Gastroesophageal sphincter (tissue), 4 donors: ENCODE results near the gene REPS1. TPM values are rescaled to one million over a fixed set of nuclear protein-coding genes. Genes with fewer than 3 reads are reported as not detected.
A peak's percentile ranks its signal among the peaks of the same experiment; 100 is the strongest.

Experiments used
- ATAC-seq: fragments of 150-250 bp; one replicate; pipeline ENCODE4 v1.9.1; 2016; ENCODE audit warnings: mild to moderate bottlenecking, moderate library complexity
- H3K27ac ChIP-seq, 4 donors: fragments of 200-600 bp; sonication (generic) in 3 of 4; 1 replicate in 3 of 4; 2 replicates in 1 of 4; pipeline ENCODE4 v1.5.1; 2016 to 2019
- H3K27me3 ChIP-seq: fragments of 200-600 bp; sonication (generic); one replicate; pipeline ENCODE4 v1.5.1; 2019
- H3K36me3 ChIP-seq, 2 donors: fragments of 200-600 bp; sonication (generic); one replicate each; pipeline ENCODE4 v1.5.1; 2019; ENCODE audit warnings: control low read depth in 1 of 2
- H3K4me1 ChIP-seq, 3 donors: fragments of 200-600 bp; sonication (generic); 1 replicate in 2 of 3; 2 replicates in 1 of 3; pipeline ENCODE4 v1.5.1; 2016 to 2019; ENCODE audit warnings: control low read depth in 2 of 3
- H3K4me3 ChIP-seq, 2 donors: fragments of 200-600 bp; sonication (generic); one replicate each; pipeline ENCODE4 v1.5.1; 2019; ENCODE audit warnings: mild to moderate bottlenecking in 1 of 2, moderate library complexity in 1 of 2
- H3K9me3 ChIP-seq, 3 donors: fragments of 200-600 bp; sonication (generic); one replicate each; pipeline ENCODE4 v1.5.1; 2017 to 2019; ENCODE audit warnings: control low read depth in 2 of 3
- EP300 ChIP-seq: sonication (generic); formaldehyde crosslinking; IDR thresholded peaks from one replicate; pipeline ENCODE4 v1.6.1; 2017; ENCODE audit warnings: antibody characterized with exemption, mild to moderate bottlenecking
- POLR2A ChIP-seq, 2 donors: fragments of 450-650 bp; IDR thresholded peaks; one replicate each; pipeline ENCODE4 v1.6.1; 2017; ENCODE audit warnings: antibody characterized with exemption in 2 of 2, mild to moderate bottlenecking in 2 of 2, moderate library complexity in 1 of 2
- POLR2AphosphoS5 ChIP-seq: sonication (generic); formaldehyde crosslinking; IDR thresholded peaks from one replicate; pipeline ENCODE4 v1.6.1; 2017; ENCODE audit warnings: antibody characterized with exemption
- WGBS, 2 donors: methylation state at CpG; one replicate each; pipeline ENCODE4 v1.1.5; 2018; ENCODE audit warnings: low coverage in 1 of 2; 5-methylcytosine and 5-hydroxymethylcytosine counted together
- total RNA-seq, 4 donors: library from RNA; depleted of rRNA; stranded (reverse); fragments of >200 nt; gene quantifications; one replicate each; pipeline ENCODE4 v1.1.0, GENCODE V29; 2016
- TF ChIP-seq, protein P1 (sequence below), 4 experiments: fragments of 200-600 bp in 2 of 4; fragments of 450-650 bp in 2 of 4; sonication (generic) in 1 of 4; IDR thresholded peaks; one replicate each; pipeline ENCODE4 v1.5.1; 2017 to 2019; ENCODE audit warnings: antibody characterized with exemption in 4 of 4, mild to moderate bottlenecking in 2 of 4, moderate library complexity in 2 of 4

REPS1 gene
- total RNA-seq, 4 donors from 2014 or later = 26.7 to 42.6 (median 29.3) TPM

DNA sequence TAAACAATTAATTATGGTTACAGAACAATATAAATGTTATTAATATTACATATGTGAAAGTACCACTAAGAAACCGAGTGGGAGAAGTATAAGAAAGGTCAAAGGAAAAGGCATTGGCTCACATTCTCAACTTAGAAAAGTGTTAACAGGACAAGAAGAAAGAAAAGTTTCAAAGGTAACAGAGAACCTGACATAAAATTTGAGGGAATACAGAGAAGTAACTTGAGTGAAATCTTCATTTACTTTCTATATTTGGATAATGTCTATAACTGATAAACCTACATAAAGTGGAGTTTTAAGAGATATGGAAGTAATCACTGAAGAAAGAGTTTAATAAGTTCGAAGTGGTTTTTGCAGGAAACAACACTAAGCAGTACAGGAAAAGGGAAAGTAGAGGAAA, 30.1 kb downstream of the REPS1 start:
- Histone ChIP-seq H3K27ac (peak overlapping the region in 2 of 4 donors; percentile 11 to 36), H3K36me3 (no peaks in the 10 kb centered on the region), H3K4me3 (no peak overlapping the region), H3K4me1 (peaks cover 0 to 23% (median 0%) of the 10 kb centered on the region in 3 donors), H3K27me3 (no peaks in the 10 kb centered on the region), H3K9me3 (no peaks in the 10 kb centered on the region)
- WGBS, 2 donors = 29 to 46% methylated on average over 2 of the region's 2 CpGs
- ATAC-seq = no peak
- TF ChIP-seq EP300 (no peak), POLR2A (IDR thresholded peaks at IDR 0.05) (no peak), POLR2AphosphoS5 (no peak)
- TF ChIP-seq, protein P1, sequence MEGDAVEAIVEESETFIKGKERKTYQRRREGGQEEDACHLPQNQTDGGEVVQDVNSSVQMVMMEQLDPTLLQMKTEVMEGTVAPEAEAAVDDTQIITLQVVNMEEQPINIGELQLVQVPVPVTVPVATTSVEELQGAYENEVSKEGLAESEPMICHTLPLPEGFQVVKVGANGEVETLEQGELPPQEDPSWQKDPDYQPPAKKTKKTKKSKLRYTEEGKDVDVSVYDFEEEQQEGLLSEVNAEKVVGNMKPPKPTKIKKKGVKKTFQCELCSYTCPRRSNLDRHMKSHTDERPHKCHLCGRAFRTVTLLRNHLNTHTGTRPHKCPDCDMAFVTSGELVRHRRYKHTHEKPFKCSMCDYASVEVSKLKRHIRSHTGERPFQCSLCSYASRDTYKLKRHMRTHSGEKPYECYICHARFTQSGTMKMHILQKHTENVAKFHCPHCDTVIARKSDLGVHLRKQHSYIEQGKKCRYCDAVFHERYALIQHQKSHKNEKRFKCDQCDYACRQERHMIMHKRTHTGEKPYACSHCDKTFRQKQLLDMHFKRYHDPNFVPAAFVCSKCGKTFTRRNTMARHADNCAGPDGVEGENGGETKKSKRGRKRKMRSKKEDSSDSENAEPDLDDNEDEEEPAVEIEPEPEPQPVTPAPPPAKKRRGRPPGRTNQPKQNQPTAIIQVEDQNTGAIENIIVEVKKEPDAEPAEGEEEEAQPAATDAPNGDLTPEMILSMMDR (IDR thresholded peaks at IDR 0.05) = no peak

- Histone ChIP-seq H3K4me3 (no peak overlapping the region), H3K4me1 (peaks cover 0 to 23% (median 0%) of the 10 kb centered on the region in 3 donors), H3K27ac (peak overlapping the region in 1 of 4 donors; percentile 36), H3K9me3 (no peaks in the 10 kb centered on the region), H3K27me3 (no peaks in the 10 kb centered on the region), H3K36me3 (no peaks in the 10 kb centered on the region)
- no peak for ATAC-seq
- no peak for TF ChIP-seq EP300
- TF ChIP-seq POLR2A (IDR thresholded peaks at IDR 0.05) = no peak
- TF ChIP-seq, protein P1 (IDR thresholded peaks at IDR 0.05) = no peak
- TF ChIP-seq POLR2AphosphoS5 = no peak
- 0 to 23% methylated on average over 2 of the region's 2 CpGs for WGBS, 2 donors
These were observed 30.6 kb downstream of the REPS1 start for GRCh38 chr6:138957484-138957883.

DNA sequence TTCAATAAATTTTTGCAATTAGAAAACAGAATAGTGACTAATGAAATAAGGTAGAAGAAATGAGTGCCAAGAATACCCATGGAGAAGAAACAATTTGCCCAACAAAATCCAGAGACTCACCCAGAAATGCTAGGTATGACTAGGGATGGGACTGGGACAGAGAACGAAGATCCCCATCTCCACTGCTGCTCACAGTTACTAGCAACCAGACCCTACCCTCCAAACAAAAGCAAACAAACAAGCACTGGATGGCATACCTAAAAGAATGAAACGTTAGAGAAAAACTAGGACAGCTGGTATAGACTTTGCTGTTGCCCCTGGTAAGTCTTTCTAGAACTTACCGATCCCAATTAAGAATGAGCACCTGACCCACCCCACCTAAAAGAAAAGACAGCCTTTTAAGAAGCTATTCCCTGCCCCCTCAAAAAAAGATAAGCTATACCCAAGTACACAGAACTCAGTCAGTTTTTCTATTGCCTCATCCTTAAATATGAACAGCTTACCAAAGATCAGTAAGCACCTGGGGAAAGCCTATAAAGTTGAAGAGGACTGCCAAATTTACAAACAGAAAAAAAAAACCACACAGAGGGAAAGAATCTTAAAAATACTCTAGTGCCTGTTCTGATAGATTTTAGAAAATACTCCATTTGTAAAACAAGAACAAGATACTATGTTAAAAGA, 31.7 kb downstream of the REPS1 start:
- no peak for ATAC-seq
- no peaks in the 10 kb centered on the region for H3K9me3 ChIP-seq
- 81 to 100% methylated on average over 1 to 2 of the region's 3 CpGs for WGBS, 2 donors
- H3K4me3 ChIP-seq = no peak overlapping the region
- no peaks in the 10 kb centered on the region for H3K27me3 ChIP-seq
- H3K36me3 ChIP-seq = no peaks in the 10 kb centered on the region
- H3K4me1 ChIP-seq = peaks cover 0 to 23% (median 0%) of the 10 kb centered on the region in 3 donors
- TF ChIP-seq POLR2AphosphoS5 (no peak), POLR2A (IDR thresholded peaks at IDR 0.05) (no peak), EP300 (no peak)
- TF ChIP-seq, protein P1 (IDR thresholded peaks at IDR 0.05) = no peak
- H3K27ac ChIP-seq = no peak overlapping the region

GRCh38 chr6:138955262-138955661, 32.8 kb downstream of the REPS1 start:
- no peak for ATAC-seq
- Histone ChIP-seq H3K27ac (no peak overlapping the region), H3K27me3 (no peaks in the 10 kb centered on the region), H3K9me3 (no peaks in the 10 kb centered on the region), H3K4me3 (no peak overlapping the region), H3K36me3 (no peaks in the 10 kb centered on the region), H3K4me1 (peaks cover 0 to 23% (median 0%) of the 10 kb centered on the region in 3 donors)
- TF ChIP-seq, protein P1 (IDR thresholded peaks at IDR 0.05) = no peak
- TF ChIP-seq POLR2A (IDR thresholded peaks at IDR 0.05) = no peak
- no peak for TF ChIP-seq POLR2AphosphoS5
- TF ChIP-seq EP300 = no peak

GRCh38 chr6:138953451-138953850, 34.6 kb downstream of the REPS1 start:
- Histone ChIP-seq H3K4me1 (peaks cover 0 to 28% (median 0%) of the 10 kb centered on the region in 3 donors), H3K4me3 (no peak overlapping the region), H3K36me3 (no peaks in the 10 kb centered on the region), H3K27me3 (no peaks in the 10 kb centered on the region), H3K27ac (no peak overlapping the region), H3K9me3 (no peaks in the 10 kb centered on the region)
- WGBS, 2 donors = 88% methylated on average over 1 of the region's 1 CpG; no CpG with 5 or more reads in 1 of the 2 donors
- no peak for ATAC-seq
- TF ChIP-seq POLR2A (IDR thresholded peaks at IDR 0.05) (no peak), EP300 (no peak), POLR2AphosphoS5 (no peak)
- TF ChIP-seq, protein P1 (IDR thresholded peaks at IDR 0.05) = no peak
